MCF 10A (cell line): ENCODE measurements around the gene IARS2. TPM values are rescaled to one million over a fixed set of nuclear protein-coding genes. Genes with fewer than 3 reads are reported as not detected.

Experiments
- BruUV-seq: library from RNA; stranded (reverse); fragments of 400-500 nt; replicated peaks from 2 replicates; lab custom pipeline; 2021; lab: Mats Ljungman, UMichigan
- CTCF ChIA-PET: fragments of 300-600 bp; sonication (Branson Sonifier 250); formaldehyde crosslinking; extraction: SDS; loops from one replicate; lab custom pipeline; 2021; ENCODE audit warnings: antibody characterized with exemption, inconsistent platforms; lab: Yijun Ruan, JAX
- POLR2A ChIA-PET: fragments of 300-600, 350-650 bp; sonication (Branson Sonifier 250); formaldehyde crosslinking; extraction: SDS; loops from one replicate; lab custom pipeline; 2020; ENCODE audit warnings: antibody characterized with exemption, inconsistent platforms; lab: Yijun Ruan, JAX
- DNase-seq: peaks from one replicate; pipeline ENCODE4 v3.0.0-alpha.2; 2018; ENCODE audit not compliant: unreplicated experiment
- H3K27ac Mint-ChIP-seq: one replicate; pipeline ENCODE4 v1.8.0; 2022; ENCODE audit warnings: mild to moderate bottlenecking, low read depth, mixed read lengths; ENCODE audit not compliant: unreplicated experiment
- H3K27me3 Mint-ChIP-seq: one replicate; pipeline ENCODE4 v1.8.0; 2022; ENCODE audit warnings: mixed read lengths; ENCODE audit not compliant: insufficient read depth, unreplicated experiment
- H3K36me3 Mint-ChIP-seq: one replicate; pipeline ENCODE4 v1.8.0; 2022; ENCODE audit warnings: mild to moderate bottlenecking, moderate library complexity, mixed read lengths; ENCODE audit not compliant: insufficient read depth, unreplicated experiment
- H3K4me1 Mint-ChIP-seq: one replicate; pipeline ENCODE4 v1.8.0; 2022; ENCODE audit warnings: mixed read lengths; ENCODE audit not compliant: insufficient read depth, unreplicated experiment
- H3K4me3 Mint-ChIP-seq: one replicate; pipeline ENCODE4 v1.8.0; 2022; ENCODE audit warnings: mild to moderate bottlenecking, moderate library complexity, mixed read lengths; ENCODE audit not compliant: unreplicated experiment
- H3K9me3 Mint-ChIP-seq: one replicate; pipeline ENCODE4 v1.8.0; 2022; ENCODE audit warnings: mixed read lengths; ENCODE audit not compliant: unreplicated experiment
- intact Hi-C: fragments of 100-400 bp; cut with micrococcal nuclease; formaldehyde crosslinking; loops from 2 replicates; pipeline ENCODE4 v1.14.1; 2022
- total RNA-seq: library from RNA; stranded (reverse); gene quantifications from 2 replicates; pipeline ENCODE4 v1.2.3, GENCODE V29; 2022
- TF ChIP-seq, protein P1 (sequence below): fragments of 200-600 bp; IDR thresholded peaks from one replicate; pipeline ENCODE4 v1.8.0; 2022; ENCODE audit warnings: antibody characterized with exemption, mild to moderate bottlenecking; ENCODE audit not compliant: unreplicated experiment

Gene IARS2
- total RNA-seq, 1 experiment from 2014 or later: 158 TPM

DNA sequence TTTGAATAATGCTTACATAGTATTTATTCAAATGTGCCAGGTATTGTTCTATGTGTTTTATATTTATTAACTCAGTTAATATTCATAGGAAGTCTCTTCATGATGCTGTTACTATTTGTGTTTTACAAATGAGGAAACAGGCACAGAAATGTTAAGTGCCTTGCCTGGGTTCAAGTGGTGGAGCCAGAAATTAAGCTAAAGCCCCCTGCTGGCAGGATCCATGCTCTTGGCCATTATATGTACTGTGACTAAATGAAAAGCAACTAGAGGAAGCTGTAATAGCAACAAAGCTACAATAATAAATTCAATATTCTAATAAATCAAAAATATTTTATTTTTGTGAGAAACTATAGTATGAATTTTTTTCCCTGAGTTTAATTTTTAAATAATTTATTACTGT is 30.0 kb downstream of the IARS2 start:
- ChIA-PET CTCF (interaction anchor here (0.7 to 3.8 kb wide), 10 partner anchors 8 to 129 kb away, joined by 3 to 16 read pairs (median 4); no protein-coding TSS in a partner anchor), POLR2A (interaction anchor here (1.1 to 1.5 kb wide), 3 partner anchors 13 to 34 kb away, joined by 3 to 5 read pairs (median 4); partner anchors contain the start of gene BPNT1)
- no TSS peak for BruUV-seq
- Mint-ChIP-seq H3K9me3 (no peaks in the 10 kb centered on the region), H3K27ac (peak overlapping the region; percentile 5), H3K27me3 (no peaks in the 10 kb centered on the region), H3K4me3 (no peak overlapping the region), H3K4me1 (peaks cover 10% of the 10 kb centered on the region), H3K36me3 (peaks cover 74% of the 10 kb centered on the region)
- peak; percentile 43 for DNase-seq
- TF ChIP-seq, protein P1, sequence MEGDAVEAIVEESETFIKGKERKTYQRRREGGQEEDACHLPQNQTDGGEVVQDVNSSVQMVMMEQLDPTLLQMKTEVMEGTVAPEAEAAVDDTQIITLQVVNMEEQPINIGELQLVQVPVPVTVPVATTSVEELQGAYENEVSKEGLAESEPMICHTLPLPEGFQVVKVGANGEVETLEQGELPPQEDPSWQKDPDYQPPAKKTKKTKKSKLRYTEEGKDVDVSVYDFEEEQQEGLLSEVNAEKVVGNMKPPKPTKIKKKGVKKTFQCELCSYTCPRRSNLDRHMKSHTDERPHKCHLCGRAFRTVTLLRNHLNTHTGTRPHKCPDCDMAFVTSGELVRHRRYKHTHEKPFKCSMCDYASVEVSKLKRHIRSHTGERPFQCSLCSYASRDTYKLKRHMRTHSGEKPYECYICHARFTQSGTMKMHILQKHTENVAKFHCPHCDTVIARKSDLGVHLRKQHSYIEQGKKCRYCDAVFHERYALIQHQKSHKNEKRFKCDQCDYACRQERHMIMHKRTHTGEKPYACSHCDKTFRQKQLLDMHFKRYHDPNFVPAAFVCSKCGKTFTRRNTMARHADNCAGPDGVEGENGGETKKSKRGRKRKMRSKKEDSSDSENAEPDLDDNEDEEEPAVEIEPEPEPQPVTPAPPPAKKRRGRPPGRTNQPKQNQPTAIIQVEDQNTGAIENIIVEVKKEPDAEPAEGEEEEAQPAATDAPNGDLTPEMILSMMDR: peak; percentile 39
- intact Hi-C loops: loop anchor here (10.0 kb wide), 1 partner anchor 289 kb away; no protein-coding TSS in a partner anchor

DNA sequence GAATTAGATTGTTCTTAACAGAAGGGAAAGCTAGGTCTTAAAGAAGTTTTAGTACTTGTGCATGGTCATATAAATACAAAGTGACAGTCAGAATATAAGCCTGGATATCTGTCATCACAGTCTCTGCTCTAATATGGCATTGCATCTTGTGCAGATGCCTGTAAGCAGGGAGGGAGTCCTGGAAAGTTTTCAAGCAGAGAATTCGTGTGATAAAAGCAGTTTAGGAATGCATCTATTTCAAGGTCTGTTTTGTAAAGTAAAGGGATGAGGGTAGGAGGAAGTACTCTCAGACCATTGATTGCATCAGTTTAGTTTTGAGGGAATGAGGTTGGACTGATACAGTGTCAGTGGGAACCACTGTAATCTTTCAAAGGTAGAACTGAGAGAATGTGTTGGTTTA is 30.6 kb downstream of the IARS2 start:
- CTCF ChIA-PET: interaction anchor here (0.7 to 3.8 kb wide), 9 partner anchors 9 to 130 kb away, joined by 3 to 16 read pairs (median 4); no protein-coding TSS in a partner anchor
- Mint-ChIP-seq H3K4me1 (peaks cover 10% of the 10 kb centered on the region), H3K36me3 (peaks cover 79% of the 10 kb centered on the region), H3K4me3 (no peak overlapping the region), H3K27me3 (no peaks in the 10 kb centered on the region), H3K9me3 (no peaks in the 10 kb centered on the region), H3K27ac (peak overlapping the region; percentile 5)
- BruUV-seq: no TSS peak
- intact Hi-C loops: loop anchor here (10.0 kb wide), 1 partner anchor 290 kb away; no protein-coding TSS in a partner anchor
- POLR2A ChIA-PET: interaction anchor here (1.1 to 1.5 kb wide), 2 partner anchors 25 to 35 kb away, joined by 3 to 5 read pairs; partner anchors contain the start of gene BPNT1
- DNase-seq: no peak
- TF ChIP-seq, protein P1: no peak

DNA sequence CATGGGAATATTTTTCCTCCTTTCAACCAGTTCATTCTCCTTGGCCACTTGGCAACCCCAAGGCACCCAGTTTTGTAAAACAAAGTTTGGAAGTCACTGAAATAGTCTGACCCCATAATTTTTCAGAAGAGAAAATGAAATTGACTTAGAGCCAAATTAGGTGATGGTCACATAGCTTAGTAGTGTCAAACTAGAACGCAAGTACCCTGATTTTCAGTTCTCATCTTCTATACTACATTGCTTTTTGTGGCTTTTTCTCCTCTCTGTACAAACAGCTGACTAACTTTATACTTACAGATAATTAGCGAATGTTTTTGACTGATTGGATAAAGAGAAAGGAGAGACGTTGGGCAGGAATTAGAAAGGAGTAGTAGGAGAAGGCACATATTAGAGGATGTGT is 33.1 kb downstream of the IARS2 start:
- CTCF ChIA-PET: interaction anchor here (0.9 to 1.1 kb wide), 3 partner anchors 8 to 650 kb away, joined by 3 to 4 read pairs (median 3); no protein-coding TSS in a partner anchor
- peaks cover 91% of the 10 kb centered on the region for H3K36me3 Mint-ChIP-seq

More for the DNA sequence above, 33.1 kb downstream of the IARS2 start:
- intact Hi-C loops: loop anchor here (10.0 kb wide), 1 partner anchor 292 kb away; no protein-coding TSS in a partner anchor
- no peaks in the 10 kb centered on the region for H3K9me3 Mint-ChIP-seq
- BruUV-seq: no TSS peak
- POLR2A ChIA-PET: interaction anchor here (0.9 to 1.1 kb wide), 2 partner anchors 15 to 20 kb away, joined by 3 read pairs; no protein-coding TSS in a partner anchor
- H3K4me1 Mint-ChIP-seq: peaks cover 10% of the 10 kb centered on the region
- TF ChIP-seq, protein P1: no peak
- no peaks in the 10 kb centered on the region for H3K27me3 Mint-ChIP-seq
- no peak for DNase-seq
- H3K4me3 Mint-ChIP-seq: no peak overlapping the region
- H3K27ac Mint-ChIP-seq: no peak overlapping the region
